Esophagus muscularis mucosa (tissue), 4 donors: ENCODE results near the gene CUX1. TPM values are rescaled to one million over a fixed set of nuclear protein-coding genes. Genes with fewer than 3 reads are reported as not detected.

Experiments used
- DNase-seq: peaks from one replicate; pipeline ENCODE4 v3.0.0-alpha.2; 2017; ENCODE audit errors: extremely low spot score
- H3K27ac ChIP-seq, 4 donors: fragments of 200-600 bp; sonication (generic); replicated peaks in 1 of 4; 1 replicate in 3 of 4; 2 replicates in 1 of 4; pipeline ENCODE4 v1.5.1; 2016 to 2019; ENCODE audit warnings: mild to moderate bottlenecking in 1 of 4
- H3K27me3 ChIP-seq, 4 donors: fragments of 200-600 bp; sonication (generic); one replicate each; pipeline versions ENCODE4 v1.5.1 to v1.6.0; 2016 to 2019
- H3K36me3 ChIP-seq, 4 donors: fragments of 200-600 bp; sonication (generic); one replicate each; pipeline ENCODE4 v1.5.1; 2016 to 2019
- H3K4me1 ChIP-seq, 4 donors: fragments of 200-600 bp; sonication (generic); one replicate each; pipeline ENCODE4 v1.5.1; 2016 to 2019
- H3K4me3 ChIP-seq, 4 donors: fragments of 200-600 bp; sonication (generic); 1 replicate in 2 of 4; 2 replicates in 2 of 4; pipeline ENCODE4 v1.5.1; 2016 to 2019; ENCODE audit warnings: mild to moderate bottlenecking in 4 of 4, moderate library complexity in 1 of 4
- H3K9me3 ChIP-seq, 4 donors: fragments of 200-600 bp; sonication (generic); 1 replicate in 3 of 4; 2 replicates in 1 of 4; pipeline ENCODE4 v1.5.1; 2016 to 2019
- EP300 ChIP-seq: sonication (generic); formaldehyde crosslinking; IDR thresholded peaks from one replicate; pipeline ENCODE4 v1.6.1; 2017; ENCODE audit warnings: antibody characterized with exemption
- POLR2A ChIP-seq: fragments of 450-650 bp; IDR thresholded peaks from one replicate; pipeline ENCODE4 v1.6.1; 2017; ENCODE audit warnings: antibody characterized with exemption, moderate library complexity, mild to moderate bottlenecking, low read depth
- POLR2AphosphoS5 ChIP-seq, 2 donors: sonication (generic); formaldehyde crosslinking; IDR thresholded peaks; one replicate each; pipeline ENCODE4 v1.6.1; 2017; ENCODE audit warnings: antibody characterized with exemption in 2 of 2
- WGBS: methylation state at CpG from one replicate; pipeline ENCODE4 v1.1.5; 2018; 5-methylcytosine and 5-hydroxymethylcytosine counted together
- intact Hi-C: fragments of 100-400 bp; cut with DNase I; formaldehyde crosslinking; loops from one replicate; pipeline ENCODE4 v1.15.1; 2023
- total RNA-seq, 4 donors: library from RNA; depleted of rRNA; stranded (reverse); fragments of >200 nt; gene quantifications; one replicate each; pipeline versions ENCODE4 v1.1.0 to v1.2.1, GENCODE V29; 2016
- TF ChIP-seq, protein P1 (sequence below), 3 experiments: fragments of 200-600 bp in 2 of 3; fragments of 450-650 bp in 1 of 3; sonication (generic) in 2 of 3; IDR thresholded peaks; one replicate each; pipeline ENCODE4 v1.5.1; 2017 to 2019; ENCODE audit warnings: antibody characterized with exemption in 3 of 3, mild to moderate bottlenecking in 2 of 3, moderate library complexity in 1 of 3

Gene CUX1
- total RNA-seq, 4 donors from 2014 or later: 61.5 to 136 (median 92.3) TPM

- Histone ChIP-seq H3K4me3 (peak overlapping the region; percentile 40 to 48 (median 44)), H3K27me3 (no peaks in the 10 kb centered on the region), H3K36me3 (no peaks in the 10 kb centered on the region), H3K9me3 (no peaks in the 10 kb centered on the region), H3K27ac (peak overlapping the region; percentile 80 to 87 (median 84)), H3K4me1 (peaks cover 54 to 81% (median 71%) of the 10 kb centered on the region in 4 donors)
- WGBS: 24% methylated on average over 31 of the region's 33 CpGs
- DNase-seq: peak; percentile 97
- TF ChIP-seq, protein P1, sequence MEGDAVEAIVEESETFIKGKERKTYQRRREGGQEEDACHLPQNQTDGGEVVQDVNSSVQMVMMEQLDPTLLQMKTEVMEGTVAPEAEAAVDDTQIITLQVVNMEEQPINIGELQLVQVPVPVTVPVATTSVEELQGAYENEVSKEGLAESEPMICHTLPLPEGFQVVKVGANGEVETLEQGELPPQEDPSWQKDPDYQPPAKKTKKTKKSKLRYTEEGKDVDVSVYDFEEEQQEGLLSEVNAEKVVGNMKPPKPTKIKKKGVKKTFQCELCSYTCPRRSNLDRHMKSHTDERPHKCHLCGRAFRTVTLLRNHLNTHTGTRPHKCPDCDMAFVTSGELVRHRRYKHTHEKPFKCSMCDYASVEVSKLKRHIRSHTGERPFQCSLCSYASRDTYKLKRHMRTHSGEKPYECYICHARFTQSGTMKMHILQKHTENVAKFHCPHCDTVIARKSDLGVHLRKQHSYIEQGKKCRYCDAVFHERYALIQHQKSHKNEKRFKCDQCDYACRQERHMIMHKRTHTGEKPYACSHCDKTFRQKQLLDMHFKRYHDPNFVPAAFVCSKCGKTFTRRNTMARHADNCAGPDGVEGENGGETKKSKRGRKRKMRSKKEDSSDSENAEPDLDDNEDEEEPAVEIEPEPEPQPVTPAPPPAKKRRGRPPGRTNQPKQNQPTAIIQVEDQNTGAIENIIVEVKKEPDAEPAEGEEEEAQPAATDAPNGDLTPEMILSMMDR (IDR thresholded peaks at IDR 0.05): peak; percentile 13 to 52 (median 37)
- TF ChIP-seq EP300 (no peak), POLR2AphosphoS5 (IDR thresholded peaks at IDR 0.05) (peak; percentile 61 to 67)
- intact Hi-C loops: loop anchor here (5.0 to 10.0 kb wide), 2 partner anchors 39 to 268 kb away; partner anchors contain the start of gene CUX1
These were observed 39.3 kb downstream of the CUX1 start for GRCh38 chr7:101856473-101857357.

DNA sequence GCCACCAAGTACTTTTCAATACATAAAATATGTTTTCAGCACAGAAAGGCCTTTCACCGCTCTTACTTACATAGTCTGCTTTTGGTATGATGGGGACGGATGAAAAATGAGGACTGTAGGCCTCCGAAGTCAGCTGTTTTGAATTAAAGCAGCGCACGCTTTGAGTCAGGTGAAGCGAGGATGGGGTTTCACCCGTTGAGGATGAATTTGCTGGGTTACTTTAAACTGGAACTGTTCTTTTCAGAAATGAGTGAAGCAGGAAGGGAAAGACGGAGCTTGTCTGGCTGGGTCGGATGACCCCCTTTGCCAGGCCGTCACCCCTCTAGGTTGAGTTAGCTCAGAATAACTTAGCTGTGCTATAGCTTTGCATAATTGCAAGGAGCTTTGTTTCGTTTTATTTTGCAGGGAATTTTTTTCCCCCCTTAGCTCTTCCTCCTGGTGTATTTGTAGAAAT lies 40.0 kb downstream of the CUX1 start:
- TF ChIP-seq EP300: no peak
- TF ChIP-seq POLR2AphosphoS5 (IDR thresholded peaks at IDR 0.05): no peak
- TF ChIP-seq, protein P1 (IDR thresholded peaks at IDR 0.05): no peak
- TF ChIP-seq POLR2A: no peak
- Histone ChIP-seq H3K4me1 (peaks cover 55 to 81% (median 72%) of the 10 kb centered on the region in 4 donors), H3K36me3 (no peaks in the 10 kb centered on the region), H3K27me3 (no peaks in the 10 kb centered on the region), H3K4me3 (peak overlapping the region; percentile 40 to 48 (median 44)), H3K9me3 (no peaks in the 10 kb centered on the region), H3K27ac (peak overlapping the region; percentile 80 to 87 (median 84))
- DNase-seq: no peak
- intact Hi-C loops: loop anchor here (5.0 to 10.0 kb wide), 2 partner anchors 40 to 267 kb away; partner anchors contain the start of gene CUX1
- 55% methylated on average over 11 of the region's 11 CpGs for WGBS

DNA sequence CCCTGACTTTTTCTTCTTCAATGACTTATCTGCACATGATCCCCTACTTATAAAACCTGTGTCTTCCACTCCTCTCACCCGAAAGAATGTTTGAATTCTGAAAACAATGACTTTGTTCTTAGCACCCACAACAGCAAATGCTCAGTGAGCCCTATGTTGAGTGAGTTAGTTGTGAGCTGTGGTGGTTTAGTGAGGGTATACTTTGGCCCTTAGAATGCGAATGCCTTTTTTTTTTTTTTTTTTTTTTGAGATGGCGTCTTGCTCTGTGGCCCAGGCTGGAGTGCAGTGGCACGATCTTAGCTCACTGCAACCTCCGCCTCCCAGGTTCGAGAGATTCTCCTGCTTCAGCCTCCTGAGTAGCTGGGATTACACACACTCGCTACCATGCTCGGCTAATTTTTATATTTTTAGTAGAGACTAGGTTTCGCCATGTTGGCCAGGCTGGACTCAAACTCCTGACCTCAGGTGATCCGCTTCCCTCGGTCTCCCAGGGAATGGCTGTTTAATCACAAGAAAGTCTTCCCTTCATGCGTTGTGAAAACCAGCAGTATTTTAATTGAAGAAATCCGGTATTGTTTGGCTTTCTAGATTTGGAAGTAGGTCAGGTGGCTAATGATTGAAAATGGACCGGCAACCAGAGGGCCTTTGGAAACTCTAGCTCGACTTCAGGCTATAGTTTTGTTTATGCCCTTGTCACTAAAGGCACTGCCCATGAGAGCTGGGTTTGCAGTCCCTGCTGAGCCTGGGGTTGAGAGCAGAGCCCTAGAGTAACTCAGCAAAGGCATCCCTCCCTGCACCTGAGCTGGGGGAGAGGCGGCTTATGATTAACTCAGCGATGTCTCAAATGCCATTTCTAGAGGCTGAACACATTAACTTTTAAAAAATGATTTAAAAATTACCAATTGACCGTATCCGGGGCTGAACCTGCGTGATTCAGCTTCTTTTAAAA lies 41.3 kb downstream of the CUX1 start:
- TF ChIP-seq EP300: no peak
- no peak for TF ChIP-seq POLR2A
- no peak for TF ChIP-seq POLR2AphosphoS5 (IDR thresholded peaks at IDR 0.05)
- TF ChIP-seq, protein P1 (IDR thresholded peaks at IDR 0.05): no peak
- peak overlapping the region; percentile 80 to 87 (median 84) for H3K27ac ChIP-seq
- no peaks in the 10 kb centered on the region for H3K9me3 ChIP-seq
- no peaks in the 10 kb centered on the region for H3K27me3 ChIP-seq
- WGBS: 76% methylated on average over 20 of the region's 20 CpGs
- H3K4me1 ChIP-seq: peaks cover 55 to 75% (median 65%) of the 10 kb centered on the region in 4 donors
- H3K36me3 ChIP-seq: no peaks in the 10 kb centered on the region
- no peak overlapping the region for H3K4me3 ChIP-seq
- intact Hi-C loops: loop anchor here (5.0 to 10.0 kb wide), 2 partner anchors 41 to 266 kb away; partner anchors contain the start of gene CUX1
- DNase-seq: no peak

- peaks cover 55 to 71% (median 60%) of the 10 kb centered on the region in 4 donors for H3K4me1 ChIP-seq
These were observed 42.1 kb downstream of the CUX1 start for GRCh38 chr7:101859411-101860106.

More at GRCh38 chr7:101859411-101860106, 42.1 kb downstream of the CUX1 start:
- Histone ChIP-seq H3K36me3 (no peaks in the 10 kb centered on the region), H3K4me3 (no peak overlapping the region), H3K27me3 (no peaks in the 10 kb centered on the region), H3K27ac (peak overlapping the region; percentile 63 to 87 (median 82)), H3K9me3 (no peaks in the 10 kb centered on the region)
- no peak for DNase-seq
- WGBS: 44% methylated on average over 5 of the region's 5 CpGs
- intact Hi-C loops: loop anchor here (5.0 to 10.0 kb wide), 2 partner anchors 42 to 265 kb away; partner anchors contain the start of gene CUX1
- TF ChIP-seq EP300 (no peak), POLR2AphosphoS5 (IDR thresholded peaks at IDR 0.05) (peak in 1 of 2 donors; percentile 36)
